ENCODE results near the gene ALDH1L1.

GRCh38 chr3:126134219-126134975, 46.0 kb downstream of the ALDH1L1 start:
- peak; percentile 81 to 91 (median 85) for TF ChIP-seq CTCF (IDR thresholded peaks at IDR 0.05)
- TF ChIP-seq POLR2AphosphoS5 (IDR thresholded peaks at IDR 0.05), result no peak
